Ishikawa (cell line): Measurements from ENCODE around the gene PRTN3.

Source experiments
- RAD21 ChIP-seq: IDR thresholded peaks from 2 replicates; pipeline ENCODE4 v1.6.1; 2012; ENCODE audit warnings: low read depth
- TEAD4 ChIP-seq: IDR thresholded peaks from 2 replicates; pipeline ENCODE4 v1.6.1; 2012
- TF ChIP-seq, protein P1 (sequence below): IDR thresholded peaks from 2 replicates; pipeline ENCODE4 v1.6.1; 2012
- TF ChIP-seq, protein P2 (sequence below): IDR thresholded peaks from 2 replicates; pipeline ENCODE4 v1.6.1; 2012

DNA sequence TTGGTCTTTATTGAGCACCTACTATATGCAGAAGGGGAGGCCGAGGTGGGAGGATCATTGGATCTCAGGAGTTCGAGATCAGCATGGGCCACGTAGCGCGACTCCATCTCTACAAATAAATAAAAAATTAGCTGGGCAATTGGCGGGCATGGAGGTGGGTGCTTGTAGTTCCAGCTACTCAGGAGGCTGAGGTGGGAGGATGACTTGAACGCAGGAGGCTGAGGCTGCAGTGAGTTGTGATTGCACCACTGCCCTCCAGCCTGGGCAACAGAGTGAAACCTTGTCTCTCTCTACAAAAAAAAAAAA lies 22.5 kb downstream of the PRTN3 start:
- TF ChIP-seq, protein P1, sequence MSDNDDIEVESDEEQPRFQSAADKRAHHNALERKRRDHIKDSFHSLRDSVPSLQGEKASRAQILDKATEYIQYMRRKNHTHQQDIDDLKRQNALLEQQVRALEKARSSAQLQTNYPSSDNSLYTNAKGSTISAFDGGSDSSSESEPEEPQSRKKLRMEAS = no peak
- TF ChIP-seq RAD21 (no peak), TEAD4 (no peak)
- TF ChIP-seq, protein P2, sequence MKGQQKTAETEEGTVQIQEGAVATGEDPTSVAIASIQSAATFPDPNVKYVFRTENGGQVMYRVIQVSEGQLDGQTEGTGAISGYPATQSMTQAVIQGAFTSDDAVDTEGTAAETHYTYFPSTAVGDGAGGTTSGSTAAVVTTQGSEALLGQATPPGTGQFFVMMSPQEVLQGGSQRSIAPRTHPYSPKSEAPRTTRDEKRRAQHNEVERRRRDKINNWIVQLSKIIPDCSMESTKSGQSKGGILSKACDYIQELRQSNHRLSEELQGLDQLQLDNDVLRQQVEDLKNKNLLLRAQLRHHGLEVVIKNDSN = no peak
